Adipocyte (in vitro differentiated cells): ENCODE measurements around the gene CD2.

Experiments used
- DNase-seq: peaks from one replicate; pipeline ENCODE4 v3.0.0-alpha.2; 2015; ENCODE audit warnings: low read depth
- H3K27me3 ChIP-seq: replicated peaks from 2 replicates; pipeline ENCODE4 v1.7.0; 2013; ENCODE audit warnings: mild to moderate bottlenecking, low read length, moderate library complexity; ENCODE audit not compliant: control insufficient read depth, insufficient read depth
- H3K36me3 ChIP-seq: 2 replicates; pipeline ENCODE4 v1.7.0; 2013; ENCODE audit warnings: low read length, mild to moderate bottlenecking, moderate library complexity; ENCODE audit not compliant: control insufficient read depth, insufficient read depth, severe bottlenecking
- H3K4me1 ChIP-seq: 2 replicates; pipeline ENCODE4 v1.7.0; 2013; ENCODE audit warnings: mild to moderate bottlenecking, low read length, moderate library complexity; ENCODE audit not compliant: control insufficient read depth, insufficient read depth
- H3K4me3 ChIP-seq: 2 replicates; pipeline ENCODE4 v1.7.0; 2013; ENCODE audit warnings: mild to moderate bottlenecking, low read length, moderate library complexity
- H3K9ac ChIP-seq: 2 replicates; pipeline ENCODE4 v1.7.0; 2013; ENCODE audit warnings: mild to moderate bottlenecking, low read length, moderate library complexity
- H3K9me3 ChIP-seq: 2 replicates; pipeline ENCODE4 v1.7.0; 2013; ENCODE audit warnings: mild to moderate bottlenecking, low read length, moderate library complexity; ENCODE audit not compliant: control insufficient read depth

The CD2 gene

DNA sequence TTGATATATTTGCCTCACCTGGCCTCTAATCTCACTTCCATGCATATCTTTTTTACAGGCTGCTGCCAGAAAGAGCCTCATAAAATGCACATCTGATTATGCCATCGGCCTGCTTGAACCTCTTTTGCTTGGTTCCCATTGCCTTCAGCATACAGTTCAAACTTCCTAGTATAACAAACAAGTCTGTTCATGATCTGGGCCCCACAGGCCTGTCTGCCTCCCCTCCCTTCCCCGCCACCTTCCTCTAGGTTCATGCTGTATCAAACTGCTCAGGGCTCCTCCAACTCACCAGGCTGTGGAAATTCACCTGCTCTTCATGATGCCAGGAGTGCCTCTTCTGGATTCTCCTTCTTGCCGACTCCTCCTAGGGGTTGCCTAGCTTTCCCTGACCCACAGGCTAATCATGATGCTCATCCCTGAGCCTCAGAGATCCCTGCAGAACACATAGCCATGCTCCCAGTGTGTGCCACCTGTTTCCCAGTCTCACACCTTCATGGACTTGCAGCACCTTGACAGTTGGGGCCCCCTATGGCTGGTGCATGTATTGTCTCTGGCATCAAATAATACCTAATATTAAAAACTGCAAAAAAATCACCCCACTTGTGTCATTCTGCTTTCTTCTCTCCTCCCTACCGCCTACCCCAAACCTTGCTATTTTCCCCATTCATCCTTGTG is 33.7 kb upstream of the CD2 start:
- H3K27me3 ChIP-seq, result peaks cover 10% of the 10 kb centered on the region
- H3K36me3 ChIP-seq, result no peaks in the 10 kb centered on the region
- no peak overlapping the region for H3K4me3 ChIP-seq
- no peak overlapping the region for H3K9ac ChIP-seq
- DNase-seq, result no peak
- no peaks in the 10 kb centered on the region for H3K9me3 ChIP-seq
- no peaks in the 10 kb centered on the region for H3K4me1 ChIP-seq

DNA sequence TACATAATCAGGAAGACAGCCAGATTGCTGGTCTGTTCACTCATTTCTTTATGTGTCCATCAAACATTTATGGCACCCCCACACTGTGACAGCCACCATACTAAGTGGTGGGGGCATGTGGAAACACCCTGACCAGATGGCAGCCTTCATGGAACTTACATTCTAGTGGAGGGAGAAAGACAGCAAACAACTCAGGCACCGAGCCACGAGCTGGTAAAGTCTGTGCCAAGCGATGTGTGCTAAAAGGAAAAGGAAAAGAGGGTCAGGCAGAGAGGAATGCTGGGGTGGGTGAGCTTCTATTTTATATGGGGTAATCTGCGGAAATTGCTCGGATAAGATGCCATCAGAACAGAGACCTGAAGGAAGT is 33.2 kb upstream of the CD2 start:
- Histone ChIP-seq H3K9me3 (no peaks in the 10 kb centered on the region), H3K4me1 (no peaks in the 10 kb centered on the region), H3K36me3 (no peaks in the 10 kb centered on the region), H3K27me3 (peaks cover 10% of the 10 kb centered on the region), H3K9ac (no peak overlapping the region), H3K4me3 (no peak overlapping the region)
- no peak for DNase-seq

DNA sequence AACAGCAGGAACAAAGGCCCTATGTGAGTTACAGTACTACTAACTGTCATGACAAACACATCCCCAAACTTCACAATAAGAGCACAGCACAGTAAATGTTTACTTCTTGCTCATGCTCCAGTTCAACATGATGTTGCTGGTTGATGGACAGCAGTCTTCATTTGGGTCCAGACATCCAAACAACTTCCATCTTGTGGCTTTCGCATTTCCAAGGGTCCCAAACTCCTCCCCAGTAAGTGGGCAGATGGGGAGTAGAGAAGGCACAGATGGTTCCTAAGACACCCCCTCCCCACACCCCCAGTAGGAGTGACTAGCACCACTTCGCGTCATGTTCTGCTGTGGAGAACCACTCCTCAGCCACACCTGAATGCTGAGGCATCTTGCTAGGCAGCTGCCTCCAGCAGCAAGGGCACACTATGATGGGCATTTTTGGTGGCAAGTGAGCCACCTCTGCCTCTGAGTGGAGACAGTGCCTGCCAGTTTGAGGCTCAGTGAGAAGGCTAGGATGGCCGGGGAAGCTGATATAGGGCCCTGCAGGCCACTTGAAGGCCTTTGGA is 32.7 kb upstream of the CD2 start:
- H3K27me3 ChIP-seq, result peaks cover 12% of the 10 kb centered on the region
- no peak overlapping the region for H3K9ac ChIP-seq
- H3K36me3 ChIP-seq, result no peaks in the 10 kb centered on the region
- H3K9me3 ChIP-seq, result no peaks in the 10 kb centered on the region
- no peak overlapping the region for H3K4me3 ChIP-seq
- no peak for DNase-seq
- H3K4me1 ChIP-seq, result no peaks in the 10 kb centered on the region

DNA sequence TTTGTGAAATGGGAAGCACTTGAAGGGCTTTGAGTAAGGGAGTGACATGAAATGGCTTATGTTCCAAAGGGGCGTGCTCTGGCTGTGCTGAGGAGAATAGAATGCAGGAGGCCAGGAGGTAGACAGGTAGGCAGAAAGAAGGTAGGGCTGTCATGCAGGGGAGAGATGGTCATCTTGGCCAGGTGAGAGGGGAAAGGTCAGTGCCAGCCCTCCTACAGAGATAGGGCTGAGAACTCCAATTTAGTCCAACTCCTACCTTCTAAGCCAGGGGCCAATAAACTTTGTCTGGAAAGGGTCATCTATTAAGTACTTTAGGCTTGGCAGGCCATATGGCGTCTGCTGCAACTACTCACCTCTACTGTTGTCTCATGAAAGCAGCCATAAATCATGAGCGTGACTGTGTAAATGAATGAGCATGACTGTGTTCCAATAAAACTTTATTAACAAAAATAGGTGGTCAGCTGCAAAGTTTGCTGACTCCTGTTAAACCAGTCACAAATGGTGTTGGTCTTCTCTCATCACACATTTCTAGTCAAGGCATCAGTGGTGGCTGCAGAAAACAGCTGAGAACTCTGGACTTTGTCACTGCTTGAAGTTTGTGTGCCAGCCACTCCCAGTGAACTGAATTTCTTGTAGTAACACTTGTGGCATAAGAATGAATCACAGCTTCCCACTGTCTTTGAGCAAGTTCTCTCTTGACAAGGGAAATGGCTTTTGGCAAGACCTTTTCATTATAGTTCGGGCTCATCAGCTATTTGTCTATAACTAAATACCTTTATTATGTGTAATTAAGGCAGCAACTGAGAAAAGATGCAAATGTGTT is 32.0 kb upstream of the CD2 start:
- no peak overlapping the region for H3K4me3 ChIP-seq
- H3K9ac ChIP-seq, result no peak overlapping the region
- no peaks in the 10 kb centered on the region for H3K9me3 ChIP-seq
- no peaks in the 10 kb centered on the region for H3K4me1 ChIP-seq
- H3K36me3 ChIP-seq, result no peaks in the 10 kb centered on the region
- no peak for DNase-seq
- peaks cover 10% of the 10 kb centered on the region for H3K27me3 ChIP-seq

DNA sequence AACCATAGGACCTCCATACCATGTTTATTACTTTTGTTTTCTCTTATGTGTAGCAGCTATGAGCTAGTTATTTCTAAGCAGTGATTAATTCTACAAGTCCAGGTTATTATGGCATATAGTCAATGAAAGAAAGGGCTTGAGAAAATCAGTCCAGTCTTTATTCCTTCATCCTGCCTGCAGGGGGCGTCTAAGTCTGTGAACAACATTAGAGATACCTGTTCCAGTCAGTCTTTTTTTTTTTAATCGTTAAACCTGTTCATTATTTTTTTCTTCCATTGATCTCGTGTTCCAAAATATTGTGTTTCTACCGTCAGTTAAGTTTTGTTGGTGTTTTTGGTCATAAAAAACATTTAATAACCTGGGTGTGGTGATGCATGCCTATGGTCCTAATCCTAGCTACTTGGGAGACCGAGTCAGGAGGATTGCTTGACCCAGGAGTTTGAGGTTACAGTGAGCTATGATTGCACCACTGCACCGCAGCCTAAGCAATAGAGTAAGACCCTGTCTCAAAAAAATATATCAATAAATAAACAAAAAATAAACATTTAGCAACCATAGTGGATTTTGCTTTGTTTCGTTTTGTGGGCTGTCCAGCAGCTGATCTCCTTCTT is 29.4 kb upstream of the CD2 start:
- peak; percentile 85 for DNase-seq
- no peaks in the 10 kb centered on the region for H3K4me1 ChIP-seq
- no peaks in the 10 kb centered on the region for H3K36me3 ChIP-seq
- H3K9ac ChIP-seq, result no peak overlapping the region
- peaks cover 23% of the 10 kb centered on the region for H3K27me3 ChIP-seq
- no peaks in the 10 kb centered on the region for H3K9me3 ChIP-seq
- no peak overlapping the region for H3K4me3 ChIP-seq

DNA sequence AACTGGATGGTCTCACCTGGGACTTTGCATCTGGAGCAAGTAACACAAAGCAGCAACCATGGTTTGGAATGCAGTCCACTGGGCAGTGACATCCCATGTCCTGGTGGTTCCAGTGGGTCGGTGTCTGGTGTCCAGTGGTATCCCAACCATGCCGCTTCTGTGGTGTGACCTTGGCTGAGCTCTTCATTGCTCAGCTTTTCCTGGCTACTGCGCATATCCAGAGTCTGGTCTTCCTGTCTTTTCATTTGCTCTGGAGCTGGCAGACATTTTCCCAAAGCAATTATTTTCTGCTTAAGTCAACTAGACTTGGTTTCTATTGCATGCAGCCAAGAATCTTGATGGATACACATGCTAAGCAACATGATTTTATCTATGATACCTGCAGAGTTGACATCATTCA is 28.4 kb upstream of the CD2 start:
- Histone ChIP-seq H3K9me3 (no peaks in the 10 kb centered on the region), H3K4me3 (no peak overlapping the region), H3K36me3 (no peaks in the 10 kb centered on the region), H3K4me1 (no peaks in the 10 kb centered on the region), H3K9ac (no peak overlapping the region), H3K27me3 (peaks cover 25% of the 10 kb centered on the region)
- DNase-seq, result no peak

DNA sequence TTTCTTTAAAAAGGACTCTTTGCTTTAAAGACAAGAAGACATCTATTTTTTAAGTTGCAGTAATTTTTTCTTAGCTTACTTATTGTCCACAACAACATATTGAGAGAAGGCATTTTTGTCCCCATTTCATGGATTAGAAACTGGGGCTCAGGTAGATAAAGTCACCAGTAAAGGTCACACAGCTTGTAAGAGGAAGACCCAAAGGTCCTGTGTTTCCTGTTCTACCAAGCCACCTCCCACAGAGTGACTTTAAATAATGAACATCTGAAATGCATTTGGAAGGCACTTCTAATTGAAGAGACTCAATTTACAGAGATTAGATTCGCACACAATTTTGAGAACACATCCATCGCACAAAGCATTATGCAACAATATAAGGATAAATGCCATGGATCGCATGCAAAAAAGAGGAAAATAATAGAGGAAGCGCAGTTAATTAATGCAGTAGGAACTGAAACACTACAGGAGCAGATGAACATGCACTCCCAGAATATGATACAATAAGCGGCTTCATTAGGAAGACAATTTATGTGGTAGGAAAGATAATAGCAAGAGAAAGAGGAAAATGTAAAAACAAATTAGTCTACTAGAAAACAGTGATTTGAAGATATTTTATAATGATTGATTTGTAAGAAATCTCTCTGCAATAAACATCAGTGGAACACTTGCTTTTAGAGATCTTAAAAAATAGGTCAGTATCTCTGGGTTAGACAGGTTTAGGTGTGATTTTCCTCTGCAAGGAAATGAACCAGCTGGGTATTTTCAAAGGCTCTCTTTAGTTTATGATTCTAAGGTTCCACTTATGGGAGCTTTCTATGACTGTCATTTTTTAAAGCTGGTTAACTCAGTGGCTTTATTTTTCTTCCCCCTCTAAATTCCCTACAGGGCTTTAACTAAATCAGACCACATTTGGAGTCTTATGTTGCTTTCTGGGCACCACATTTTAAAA is 27.1 kb upstream of the CD2 start:
- no peak for DNase-seq
- peaks cover 38% of the 10 kb centered on the region for H3K27me3 ChIP-seq
- no peak overlapping the region for H3K9ac ChIP-seq
- no peaks in the 10 kb centered on the region for H3K9me3 ChIP-seq
- H3K4me1 ChIP-seq, result no peaks in the 10 kb centered on the region
- no peaks in the 10 kb centered on the region for H3K36me3 ChIP-seq
- no peak overlapping the region for H3K4me3 ChIP-seq

DNA sequence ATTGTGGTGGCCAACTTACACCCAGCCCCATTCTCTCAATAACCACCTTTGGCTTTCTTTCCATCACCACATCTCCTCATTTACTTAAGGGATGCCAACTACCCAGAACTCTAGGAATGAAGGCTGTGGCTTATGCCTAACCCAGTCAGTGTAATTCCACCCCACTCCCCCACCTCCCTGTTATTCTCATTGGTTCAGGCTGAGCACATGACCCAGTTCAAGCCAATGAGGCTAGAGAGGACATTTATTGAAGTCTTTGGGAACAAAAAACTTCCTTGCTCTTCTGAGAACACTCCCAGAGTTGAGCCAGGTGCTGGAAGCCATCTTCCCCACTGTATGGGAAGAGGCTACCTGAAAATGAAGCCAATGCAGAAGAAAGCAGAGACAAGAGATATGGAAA is 22.8 kb upstream of the CD2 start:
- Histone ChIP-seq H3K4me1 (peaks cover 4% of the 10 kb centered on the region), H3K27me3 (peaks cover 36% of the 10 kb centered on the region), H3K4me3 (no peak overlapping the region), H3K9me3 (no peaks in the 10 kb centered on the region), H3K9ac (no peak overlapping the region), H3K36me3 (no peaks in the 10 kb centered on the region)
- DNase-seq, result no peak

DNA sequence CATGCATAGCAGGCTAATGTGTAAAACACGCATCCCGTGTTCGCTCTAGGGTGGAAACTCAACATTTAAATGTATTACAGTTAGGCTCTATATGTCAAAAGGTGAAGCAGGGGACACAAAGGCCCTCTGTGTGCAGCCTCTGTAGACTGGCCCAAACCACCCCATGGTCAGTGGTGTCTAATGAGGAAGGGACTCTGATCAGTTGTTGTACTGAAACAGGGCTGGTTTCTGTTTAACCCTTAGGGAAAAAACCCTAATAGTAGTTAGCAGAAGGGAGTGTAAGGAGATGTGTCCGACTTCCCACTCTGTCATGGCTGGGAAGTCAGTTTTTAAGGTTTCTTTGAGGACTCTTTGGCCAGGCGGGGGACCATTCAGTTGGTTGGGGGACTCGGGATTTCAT is 21.5 kb upstream of the CD2 start:
- DNase-seq, result no peak
- H3K9ac ChIP-seq, result no peak overlapping the region
- no peak overlapping the region for H3K4me3 ChIP-seq
- H3K4me1 ChIP-seq, result peaks cover 4% of the 10 kb centered on the region
- no peaks in the 10 kb centered on the region for H3K9me3 ChIP-seq
- no peaks in the 10 kb centered on the region for H3K36me3 ChIP-seq
- peaks cover 34% of the 10 kb centered on the region for H3K27me3 ChIP-seq

DNA sequence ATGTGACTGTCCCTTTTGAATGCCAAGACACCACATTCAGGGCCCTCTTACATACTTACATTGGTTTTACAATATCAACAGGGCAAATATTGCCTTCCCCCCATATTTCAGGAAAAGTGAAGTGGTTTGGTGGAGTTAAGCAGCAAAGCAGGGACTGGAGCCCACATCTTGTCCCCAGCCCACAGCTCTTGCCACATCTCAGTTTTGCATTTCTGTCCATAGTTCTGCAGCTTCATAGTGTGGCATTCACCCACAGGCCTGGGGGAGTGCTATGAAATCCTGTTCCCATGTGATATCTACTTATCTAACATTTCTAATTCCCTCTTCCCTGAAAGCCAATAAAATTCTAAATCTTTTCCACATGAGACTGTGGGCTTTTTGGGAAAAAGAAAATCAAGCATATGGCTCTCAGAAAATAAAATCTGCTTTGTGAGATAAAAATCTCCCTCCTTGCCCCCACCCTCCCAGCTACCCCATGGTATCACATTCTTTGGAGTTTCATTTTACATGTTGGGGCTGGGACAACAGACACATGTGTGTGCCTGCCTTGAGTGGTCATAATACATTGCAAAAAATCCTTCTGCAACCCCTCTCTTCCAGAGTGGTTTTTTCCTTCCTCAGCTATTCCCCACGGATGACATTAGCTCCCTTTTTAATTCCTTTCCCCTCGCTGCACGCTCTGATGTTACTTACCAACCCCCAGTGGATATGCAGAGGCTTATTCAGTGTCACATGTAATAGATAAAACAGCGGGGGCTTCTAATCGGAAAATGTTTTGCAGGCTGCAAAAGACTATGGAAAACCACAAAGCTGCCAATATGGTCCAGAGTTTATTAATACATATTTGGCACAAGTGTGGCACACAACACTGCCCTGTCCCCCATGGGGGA is 20.5 kb upstream of the CD2 start:
- peaks cover 30% of the 10 kb centered on the region for H3K27me3 ChIP-seq
- H3K9ac ChIP-seq, result no peak overlapping the region
- no peak for DNase-seq
- peaks cover 4% of the 10 kb centered on the region for H3K4me1 ChIP-seq
- H3K9me3 ChIP-seq, result no peaks in the 10 kb centered on the region
- H3K36me3 ChIP-seq, result no peaks in the 10 kb centered on the region
- H3K4me3 ChIP-seq, result no peak overlapping the region
